Activated naive CD4-positive, alpha-beta T cell treated with anti-CD3 and anti-CD28 coated beads, Interleukin-2, amount 50 U/mL, for 16 hours (primary cell): ENCODE results near the gene PKP2.
A peak's percentile ranks its signal among the peaks of the same experiment; 100 is the strongest.

Source experiments
- DNase-seq: peaks from one replicate; pipeline ENCODE4 v3.0.0-alpha.2; 2020

PKP2 gene

GRCh38 chr12:32896432-32897280 lies at the start of gene PKP2:
TSS of gene PKP2 (minus strand) at chr12:32896777. CDS start at chr12:32896731, 46 bp downstream.
- DNase-seq, result peak; percentile 14

- DNase-seq, result no peak
Measured at GRCh38 chr12:32944195-32944594, 47.6 kb upstream of the PKP2 start.

GRCh38 chr12:32939801-32940200 lies 43.2 kb upstream of the PKP2 start:
- no peak for DNase-seq

- no peak for DNase-seq
Measured at GRCh38 chr12:32926963-32927362, 30.4 kb upstream of the PKP2 start.

- DNase-seq, result no peak
Measured at GRCh38 chr12:32926356-32926755, 29.8 kb upstream of the PKP2 start.

- DNase-seq, result no peak
Measured at GRCh38 chr12:32922546-32923297, 26.1 kb upstream of the PKP2 start.

- DNase-seq, result no peak
Measured at GRCh38 chr12:32921397-32921796, 24.8 kb upstream of the PKP2 start.

GRCh38 chr12:32920506-32921085 lies 24.0 kb upstream of the PKP2 start:
- DNase-seq, result no peak

- DNase-seq, result no peak
Measured at GRCh38 chr12:32918890-32919801, 22.6 kb upstream of the PKP2 start.

GRCh38 chr12:32917094-32917611 lies 20.6 kb upstream of the PKP2 start:
- no peak for DNase-seq

- DNase-seq, result no peak
Measured at GRCh38 chr12:32907898-32908476, 11.4 kb upstream of the PKP2 start.

- DNase-seq, result no peak
Measured at GRCh38 chr12:32907166-32907565, 10.6 kb upstream of the PKP2 start.

GRCh38 chr12:32906399-32907165 lies 10.0 kb upstream of the PKP2 start:
- DNase-seq, result no peak

GRCh38 chr12:32903763-32904162 lies 7.2 kb upstream of the PKP2 start:
- DNase-seq, result no peak

GRCh38 chr12:32903318-32903717 lies 6.7 kb upstream of the PKP2 start:
- DNase-seq, result no peak

- no peak for DNase-seq
Measured at GRCh38 chr12:32902287-32902997, 5.9 kb upstream of the PKP2 start.

GRCh38 chr12:32901553-32901952 lies 5.0 kb upstream of the PKP2 start:
- no peak for DNase-seq

GRCh38 chr12:32897687-32898573 lies 1.4 kb upstream of the PKP2 start:
- DNase-seq, result no peak

GRCh38 chr12:32897281-32897610 lies 669 bp upstream of the PKP2 start:
- DNase-seq, result no peak
